22Rv1 (cell line): ENCODE data around the gene FAM135A.

Source experiments
- H3K27ac ChIP-seq: fragments of 450-650 bp; 2 replicates; pipeline ENCODE4 v1.5.1; 2017
- CTCF ChIP-seq: fragments of 450-650 bp; IDR thresholded peaks from 2 replicates; pipeline ENCODE4 v1.5.1; 2017; ENCODE audit warnings: mild to moderate bottlenecking
- ZFX ChIP-seq: fragments of 450-650 bp; IDR thresholded peaks from 2 replicates; pipeline ENCODE4 v1.6.1; 2017; ENCODE audit warnings: antibody characterized with exemption, borderline replicate concordance

FAM135A gene

GRCh38 chr6:70396163-70396562, 17.1 kb upstream of the FAM135A start:
- TF ChIP-seq ZFX: no peak
- no peak for TF ChIP-seq CTCF
- H3K27ac ChIP-seq: no peak overlapping the region

- H3K27ac ChIP-seq: no peak overlapping the region; the same call in 1 of the 2 replicates
- no peak for TF ChIP-seq ZFX
- no peak for TF ChIP-seq CTCF
These were observed 16.2 kb upstream of the FAM135A start for GRCh38 chr6:70396796-70397729.

GRCh38 chr6:70398783-70399728, 14.3 kb upstream of the FAM135A start:
- TF ChIP-seq CTCF (no peak), ZFX (no peak)
- H3K27ac ChIP-seq: peak overlapping the region; percentile 81

- no peak overlapping the region for H3K27ac ChIP-seq
- TF ChIP-seq CTCF (no peak), ZFX (no peak)
These were observed 8.7 kb upstream of the FAM135A start for GRCh38 chr6:70404658-70405057.

GRCh38 chr6:70409216-70409615, 4.1 kb upstream of the FAM135A start:
- H3K27ac ChIP-seq: no peak overlapping the region
- TF ChIP-seq CTCF: no peak
- TF ChIP-seq ZFX: no peak

- TF ChIP-seq ZFX: no peak
- TF ChIP-seq CTCF: no peak
- H3K27ac ChIP-seq: peak overlapping the region; percentile 74
These were observed 1.6 kb upstream of the FAM135A start for GRCh38 chr6:70411542-70412251.
